HepG2 (cell line): ENCODE results near the gene LRRC4C. TPM values are rescaled to one million over a fixed set of nuclear protein-coding genes. Genes with fewer than 3 reads are reported as not detected.

Experiments
- ATAC-seq: fragments of 200-7000 bp; cut with Tn5 transposase; 3 replicates; pipeline ENCODE4 v1.9.1; 2020; ENCODE audit warnings: mild to moderate bottlenecking, moderate library complexity
- BruUV-seq: library from RNA; stranded (reverse); fragments of 400-500 nt; replicated peaks from 2 replicates; lab custom pipeline; 2021; lab: Mats Ljungman, UMichigan
- CTCF ChIA-PET: fragments of 300-600 bp; formaldehyde crosslinking; extraction: SDS; loops from one replicate; lab custom pipeline; 2021; ENCODE audit warnings: low total read pairs, inconsistent platforms, low intra/inter-chr PET ratio; lab: Yijun Ruan, JAX
- POLR2A ChIA-PET: fragments of 350-600 bp; sonication (Branson Sonifier 250); formaldehyde crosslinking; loops from one replicate; lab custom pipeline; 2020; ENCODE audit warnings: antibody characterized with exemption, inconsistent platforms; lab: Yijun Ruan, JAX
- DNase-seq: peaks from one replicate; pipeline ENCODE4 v3.0.0-alpha.2; 2015; ENCODE audit warnings: low spot score
- FAIRE-seq: peaks from 3 replicates; lab custom pipeline; 2011; peaks lifted over from hg19 to GRCh38; lab: Jason Lieb, UNC
- H2AFZ ChIP-seq: one replicate; pipeline ENCODE4 v1.6.1; 2011; ENCODE audit warnings: low read length, inconsistent platforms
- H3K27ac ChIP-seq: fragments of 300-600 bp; 3 replicates; pipeline ENCODE4 v1.8.0; 2011; ENCODE audit warnings: mixed run types, mild to moderate bottlenecking, mixed read lengths, low read length, inconsistent platforms; ENCODE audit not compliant: insufficient read depth; ENCODE audit errors: extremely low read length
- H3K27me3 ChIP-seq, 2 experiments: fragments of 200-600 bp in 1 of 2; 2 replicates in 1 of 2; 3 replicates in 1 of 2; pipeline versions ENCODE4 v1.6.0 to v1.8.0; 2011; ENCODE audit warnings: low read length in 2 of 2, mild to moderate bottlenecking in 2 of 2, moderate library complexity in 2 of 2, inconsistent platforms in 1 of 2; ENCODE audit not compliant: insufficient read depth in 2 of 2, control insufficient read depth in 1 of 2
- H3K36me3 ChIP-seq, 2 experiments: fragments of 200-600 bp in 1 of 2; replicated peaks in 1 of 2; 2 replicates in 1 of 2; 3 replicates in 1 of 2; pipeline versions ENCODE4 v1.5.1 to v1.8.0; 2011; ENCODE audit warnings: low read length in 2 of 2, inconsistent platforms in 1 of 2; ENCODE audit not compliant: insufficient read depth in 2 of 2, control insufficient read depth in 1 of 2
- H3K4me1 ChIP-seq: 2 replicates; pipeline ENCODE4 v1.5.1; 2012; ENCODE audit warnings: low read length, inconsistent platforms; ENCODE audit not compliant: insufficient read depth
- H3K4me2 ChIP-seq: 2 replicates; pipeline ENCODE4 v1.6.0; 2011; ENCODE audit warnings: low read depth, low read length, inconsistent platforms
- H3K4me3 ChIP-seq, 3 experiments: fragments of 200-600 bp in 1 of 3; sonication (generic), shearing (Covaris generic) in 1 of 3; replicated peaks in 1 of 3; 2 replicates each; pipeline ENCODE4 v1.5.1; 2011 to 2016; ENCODE audit warnings: low read length in 3 of 3, inconsistent platforms in 2 of 3, low read depth in 2 of 3, mild to moderate bottlenecking in 2 of 3, control low read depth in 1 of 3, mixed read lengths in 1 of 3; ENCODE audit not compliant: insufficient read depth in 1 of 3
- H3K79me2 ChIP-seq: one replicate; pipeline ENCODE4 v1.6.1; 2011; ENCODE audit warnings: low read length, inconsistent platforms; ENCODE audit not compliant: insufficient read depth
- H3K9ac ChIP-seq: 2 replicates; pipeline ENCODE4 v1.6.0; 2011; ENCODE audit warnings: mild to moderate bottlenecking, low read depth, low read length, inconsistent platforms; ENCODE audit not compliant: insufficient read depth
- H3K9me3 ChIP-seq: 2 replicates; pipeline ENCODE4 v1.5.1; 2012; ENCODE audit warnings: mild to moderate bottlenecking, low read length
- H4K20me1 ChIP-seq: 2 replicates; pipeline ENCODE4 v1.6.0; 2011; ENCODE audit warnings: inconsistent platforms, mild to moderate bottlenecking, low read length, moderate library complexity; ENCODE audit not compliant: insufficient read depth
- ARHGAP35 ChIP-seq: sonication (generic); formaldehyde crosslinking; IDR thresholded peaks from 2 replicates; pipeline ENCODE4 v1.9.0; 2022; ENCODE audit warnings: mild to moderate bottlenecking, inconsistent platforms, moderate library complexity, missing genetic modification reagents, borderline replicate concordance
- CHD4 ChIP-seq: fragments of 200-600 bp; sonication (generic); IDR thresholded peaks from 2 replicates; pipeline ENCODE4 v1.7.0; 2017; ENCODE audit warnings: mild to moderate bottlenecking, low read length, borderline replicate concordance
- EEA1 ChIP-seq: sonication (generic); formaldehyde crosslinking; IDR thresholded peaks from 2 replicates; pipeline ENCODE4 v1.5.1; 2020; ENCODE audit warnings: mild to moderate bottlenecking, missing genetic modification reagents, borderline replicate concordance
- HCFC1 ChIP-seq: fragments of 150-350 bp; IDR thresholded peaks from 2 replicates; pipeline ENCODE4 v1.6.1; 2014; ENCODE audit warnings: low read depth, low read length
- IKZF4 ChIP-seq: sonication (generic); formaldehyde crosslinking; IDR thresholded peaks from 2 replicates; pipeline ENCODE4 v1.5.1; 2020; ENCODE audit warnings: borderline replicate concordance, mild to moderate bottlenecking, low read depth, missing genetic modification reagents; ENCODE audit errors: not compliant biosample characterization
- LBX2 ChIP-seq: sonication (generic); formaldehyde crosslinking; IDR thresholded peaks from 2 replicates; pipeline ENCODE4 v1.5.0; 2020; ENCODE audit warnings: missing genetic modification reagents, mild to moderate bottlenecking, borderline replicate concordance
- MAFF ChIP-seq: IDR thresholded peaks from 2 replicates; pipeline ENCODE4 v1.6.1; 2011; ENCODE audit warnings: low read depth, low read length, improper control_type of control experiment
- MAFK ChIP-seq, 2 experiments: IDR thresholded peaks in 1 of 2; conservative IDR thresholded peaks in 1 of 2; 2 replicates each; pipeline ENCODE4 v1.6.1; 2011; ENCODE audit warnings: improper control_type of control experiment in 2 of 2, low read length in 2 of 2
- MTA3 ChIP-seq: sonication (generic); formaldehyde crosslinking; IDR thresholded peaks from 2 replicates; pipeline ENCODE4 v1.4.0; 2020; ENCODE audit warnings: missing genetic modification reagents
- PTBP1 ChIP-seq: fragments of 200-400 bp; formaldehyde crosslinking; IDR thresholded peaks from 2 replicates; pipeline ENCODE4 v1.6.1; 2018; ENCODE audit warnings: low read length, low read depth; ENCODE audit not compliant: poor library complexity, severe bottlenecking
- RORA ChIP-seq: sonication (generic); formaldehyde crosslinking; IDR thresholded peaks from 2 replicates; pipeline ENCODE4 v1.5.0; 2020; ENCODE audit warnings: mild to moderate bottlenecking, missing genetic modification reagents, moderate library complexity
- SMYD3 ChIP-seq: sonication (generic); formaldehyde crosslinking; IDR thresholded peaks from 2 replicates; pipeline ENCODE4 v1.8.1; 2023; ENCODE audit warnings: mild to moderate bottlenecking, missing genetic modification reagents
- ZKSCAN1 ChIP-seq: fragments of 150-350 bp; IDR thresholded peaks from 2 replicates; pipeline ENCODE4 v1.6.1; 2014; ENCODE audit warnings: low read length
- ZNF232 ChIP-seq: sonication (generic); formaldehyde crosslinking; IDR thresholded peaks from 2 replicates; pipeline ENCODE4 v1.4.0; 2020; ENCODE audit warnings: missing genetic modification reagents, borderline replicate concordance
- ZNF530 ChIP-seq: sonication (generic); formaldehyde crosslinking; IDR thresholded peaks from 2 replicates; pipeline ENCODE4 v1.5.0; 2020; ENCODE audit warnings: low read depth, mild to moderate bottlenecking, missing genetic modification reagents
- ZNF616 ChIP-seq: sonication (generic); formaldehyde crosslinking; IDR thresholded peaks from 2 replicates; pipeline ENCODE4 v1.5.0; 2020; ENCODE audit warnings: low read depth, mild to moderate bottlenecking, missing genetic modification reagents
- ZNF672 ChIP-seq: sonication (generic); formaldehyde crosslinking; IDR thresholded peaks from 2 replicates; pipeline ENCODE4 v1.8.1; 2022; ENCODE audit warnings: missing genetic modification reagents
- WGBS: methylation state at CpG from one replicate; pipeline ENCODE4 v1.1.6; 2017; ENCODE audit warnings: low lambda C conversion rate; 5-methylcytosine and 5-hydroxymethylcytosine counted together
- in situ Hi-C: cut with HindIII; loops from 2 replicates; pipeline ENCODE4 v1.10.0; 2017; ENCODE audit warnings: low pct_unique_long_range_greater_than_20kb; ENCODE audit not compliant: extremely low pct_ligation_motif_present
- intact Hi-C: fragments of 100-400 bp; cut with micrococcal nuclease; formaldehyde crosslinking; loops from one replicate; pipeline ENCODE4 v1.10.0; 2022; ENCODE audit not compliant: unreplicated experiment
- polyA plus RNA-seq, 8 experiments: library from polyadenylated mRNA; depleted of rRNA in 3 of 8; stranded (reverse) in 7 of 8; unstranded in 1 of 8; fragments of >200 nt; fragmentation: Illumina TruSeq in 4 of 8; extraction: Trizol in 4 of 8; gene quantifications; 2 replicates each; pipeline versions ENCODE4 v1.2.1 to v1.2.3, GENCODE V29; 2011 to 2016; ENCODE audit warnings: low read depth in 4 of 8, missing spikeins in 1 of 8, mixed read lengths in 1 of 8; ENCODE audit not compliant: insufficient read depth in 1 of 8
- total RNA-seq, 5 experiments: library from RNA; depleted of rRNA; stranded (reverse); fragments of >200 nt; fragmentation: Illumina TruSeq; extraction: Trizol; gene quantifications; 2 replicates each; pipeline ENCODE4 v1.2.3, GENCODE V29; 2016; ENCODE audit warnings: low read depth in 1 of 5
- TF ChIP-seq, protein P1 (sequence below): sonication (generic); formaldehyde crosslinking; IDR thresholded peaks from 2 replicates; pipeline ENCODE4 v1.5.1; 2020; ENCODE audit warnings: missing genetic modification reagents, mild to moderate bottlenecking, borderline replicate concordance

Gene LRRC4C
- total and polyA plus RNA-seq, 2 of the 13 experiments (the other 11 are each of a cell fraction or from before 2014, with no cell fraction given): not detected

DNA sequence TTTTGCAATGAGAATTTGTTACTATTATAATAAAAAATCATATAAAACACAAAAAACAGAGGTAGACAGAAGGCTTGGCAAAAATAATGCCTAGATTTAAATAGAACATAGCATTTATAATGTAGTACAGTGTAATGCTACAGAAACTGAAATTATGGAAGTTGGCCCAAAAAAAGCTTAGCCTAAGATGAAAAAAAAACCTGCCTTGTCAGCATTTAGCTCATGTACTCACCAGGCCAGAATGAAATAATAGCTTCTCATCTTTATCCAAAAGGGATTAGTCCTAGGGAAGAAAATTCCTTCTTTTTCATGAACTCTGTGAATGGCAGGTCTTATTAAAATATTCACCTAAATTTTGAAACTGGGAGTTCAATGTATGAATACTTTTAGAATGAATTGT lies 951.1 kb downstream of the LRRC4C start:
- Histone ChIP-seq H3K4me3 (no peak overlapping the region), H3K27me3 (no peaks in the 10 kb centered on the region), H3K4me2 (no peak overlapping the region), H3K27ac (no peak overlapping the region), H2AFZ (no peak overlapping the region), H4K20me1 (no peaks in the 10 kb centered on the region), H3K9me3 (peaks cover 45% of the 10 kb centered on the region), H3K9ac (no peak overlapping the region), H3K4me1 (no peaks in the 10 kb centered on the region), H3K36me3 (no peaks in the 10 kb centered on the region)
- intact Hi-C loops (no loop called here), in situ Hi-C loops (no loop called here)
- BruUV-seq: no TSS peak
- FAIRE-seq (no peak), DNase-seq (no peak), ATAC-seq (no peak)
- POLR2A ChIA-PET: no interaction called here
- TF ChIP-seq CHD4: no peak
- no peak for TF ChIP-seq RORA (CRISPR knock-in tag)
- TF ChIP-seq ZNF232 (CRISPR knock-in tag): no peak
- TF ChIP-seq MAFK (conservative IDR thresholded peaks at IDR 0.05 in 1 of 2, IDR thresholded peaks at IDR 0.05 in 1 of 2; ENCODE audit: low read length in 2 of 2): peak; percentile 74 to 91
- TF ChIP-seq IKZF4 (CRISPR knock-in tag): no peak
- no peak for TF ChIP-seq ARHGAP35 (CRISPR knock-in tag)
- peak; percentile 89 for TF ChIP-seq MAFF
- TF ChIP-seq, protein P1, sequence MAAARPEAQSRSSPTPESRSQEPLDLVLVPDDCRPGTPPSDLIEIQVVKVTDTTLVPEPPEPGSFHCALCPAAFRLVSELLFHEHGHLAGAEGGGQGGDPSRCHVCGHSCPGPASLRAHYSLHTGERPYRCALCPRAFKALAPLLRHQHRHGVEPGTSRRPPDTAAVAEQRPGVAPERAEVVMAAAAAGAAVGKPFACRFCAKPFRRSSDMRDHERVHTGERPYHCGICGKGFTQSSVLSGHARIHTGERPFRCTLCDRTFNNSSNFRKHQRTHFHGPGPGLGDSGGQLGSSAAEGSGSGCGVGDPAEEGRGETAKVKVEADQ (CRISPR knock-in tag): no peak
- TF ChIP-seq, all 625 proteins: peak for 2
- CTCF ChIA-PET: no interaction called here
- no peaks in the 10 kb centered on the region for H3K79me2 ChIP-seq

GRCh38 chr11:40506226-40506625 lies 953.2 kb downstream of the LRRC4C start:
- Histone ChIP-seq H2AFZ (no peak overlapping the region), H3K4me2 (no peak overlapping the region), H3K4me1 (no peaks in the 10 kb centered on the region), H3K9me3 (peaks cover 50% of the 10 kb centered on the region), H3K27me3 (no peaks in the 10 kb centered on the region), H4K20me1 (no peaks in the 10 kb centered on the region), H3K79me2 (no peaks in the 10 kb centered on the region), H3K36me3 (no peaks in the 10 kb centered on the region), H3K9ac (no peak overlapping the region), H3K27ac (no peak overlapping the region), H3K4me3 (no peak overlapping the region)
- 11% methylated on average over 3 of the region's 3 CpGs for WGBS
- in situ Hi-C loops: no loop called here
- ChIA-PET CTCF (no interaction called here), POLR2A (no interaction called here)
- FAIRE-seq (no peak), DNase-seq (no peak), ATAC-seq (no peak)
- no TSS peak for BruUV-seq
- intact Hi-C loops: no loop called here
- TF ChIP-seq ZNF672 (CRISPR knock-in tag) (no peak), PTBP1 (no peak), ZNF530 (CRISPR knock-in tag) (no peak), ZKSCAN1 (no peak), ZNF616 (CRISPR knock-in tag) (no peak), EEA1 (CRISPR knock-in tag) (no peak), RORA (CRISPR knock-in tag) (no peak), HCFC1 (no peak), LBX2 (CRISPR knock-in tag) (no peak), SMYD3 (CRISPR knock-in tag) (no peak), MTA3 (no peak)
